Heart left ventricle (tissue), 13 donors: ENCODE measurements around the gene CTSW.

Experiments used
- POLR2A ChIP-seq, 2 donors: fragments of 450-650 bp; IDR thresholded peaks; one replicate each; pipeline ENCODE4 v1.6.1; 2017; ENCODE audit warnings: antibody characterized with exemption in 2 of 2, mild to moderate bottlenecking in 2 of 2, moderate library complexity in 2 of 2
- TF ChIP-seq, protein P1 (sequence below), 12 donors: fragments of 200-600 bp; sonication (generic) in 4 of 12; IDR thresholded peaks; one replicate each; pipeline versions ENCODE4 v1.5.0 to v1.8.0; 2018 to 2022; ENCODE audit warnings: antibody characterized with exemption in 12 of 12, mild to moderate bottlenecking in 5 of 12
- donor health status: ischemic (EF 13 %, LVEDD 7.1; RV severe dilation, severe dysfunction).
- donor health status: DM: no; HTN: yes; CAD: no.
- donor health status: DM: no; HTN: no; CAD: no.
- donor health status: ischemic (EF 25% LVEDD 6.9; RV normal size, moderate dysfunction).
- donor health status: ischemic (EF 25% LVEDD 5.7; RV mildly dilated, moderate dysfunction).
- donor health status: ischemic (EF 35%, LVEDD 5.7; RV mildly dilated, moderate dysfunction).
- donor health status: nonischemic (EF 11% LVEDD 7.7; RV severe dilation, severe dysfunction).
- donor health status: DM: yes; HTN: yes; CAD: no.
- donor health status: PGD.
- donor health status: ischemic (EF 29% LVEDD 5.4; RV normal size, mild dysfunction).
- donor health status: nonischemic (EF 23%, LVEDD 6.1; RV moderate dilation, normal function).

DNA sequence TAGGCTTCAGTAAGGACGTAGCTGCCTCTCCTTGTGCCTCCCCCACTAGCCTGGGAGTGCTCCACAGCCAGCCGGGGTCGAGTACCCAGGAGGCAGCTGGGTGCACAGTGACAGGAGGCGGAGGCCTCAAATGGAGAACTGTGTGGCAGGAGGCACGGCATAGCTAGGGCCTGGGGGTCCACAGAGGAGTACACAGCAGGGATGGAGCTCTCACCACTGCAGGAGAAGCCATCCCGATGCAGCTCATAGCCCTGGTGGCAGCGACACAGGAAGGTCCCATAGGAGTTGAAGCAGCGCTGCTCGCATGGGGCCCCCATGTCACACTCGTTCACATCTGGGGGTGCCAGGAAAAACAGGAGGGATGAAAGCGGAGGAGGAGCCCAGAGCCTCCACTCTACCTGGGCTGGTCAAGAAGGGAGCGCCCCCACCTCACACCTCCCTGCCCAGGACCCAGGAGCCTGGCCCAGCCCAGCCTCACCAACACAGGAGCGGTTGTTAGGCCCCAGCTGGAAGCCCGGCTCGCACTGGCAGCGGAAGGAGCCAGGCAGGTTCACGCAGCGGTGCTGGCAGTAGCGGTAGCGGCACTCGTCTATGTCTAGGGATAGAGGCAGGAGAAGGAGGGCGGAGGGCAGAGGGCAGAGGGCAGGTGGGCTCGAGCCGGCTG is 9.9 kb upstream of the CTSW start:
- TF ChIP-seq POLR2A (IDR thresholded peaks at IDR 0.05), result no peak
- TF ChIP-seq, protein P1, sequence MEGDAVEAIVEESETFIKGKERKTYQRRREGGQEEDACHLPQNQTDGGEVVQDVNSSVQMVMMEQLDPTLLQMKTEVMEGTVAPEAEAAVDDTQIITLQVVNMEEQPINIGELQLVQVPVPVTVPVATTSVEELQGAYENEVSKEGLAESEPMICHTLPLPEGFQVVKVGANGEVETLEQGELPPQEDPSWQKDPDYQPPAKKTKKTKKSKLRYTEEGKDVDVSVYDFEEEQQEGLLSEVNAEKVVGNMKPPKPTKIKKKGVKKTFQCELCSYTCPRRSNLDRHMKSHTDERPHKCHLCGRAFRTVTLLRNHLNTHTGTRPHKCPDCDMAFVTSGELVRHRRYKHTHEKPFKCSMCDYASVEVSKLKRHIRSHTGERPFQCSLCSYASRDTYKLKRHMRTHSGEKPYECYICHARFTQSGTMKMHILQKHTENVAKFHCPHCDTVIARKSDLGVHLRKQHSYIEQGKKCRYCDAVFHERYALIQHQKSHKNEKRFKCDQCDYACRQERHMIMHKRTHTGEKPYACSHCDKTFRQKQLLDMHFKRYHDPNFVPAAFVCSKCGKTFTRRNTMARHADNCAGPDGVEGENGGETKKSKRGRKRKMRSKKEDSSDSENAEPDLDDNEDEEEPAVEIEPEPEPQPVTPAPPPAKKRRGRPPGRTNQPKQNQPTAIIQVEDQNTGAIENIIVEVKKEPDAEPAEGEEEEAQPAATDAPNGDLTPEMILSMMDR (IDR thresholded peaks at IDR 0.05), result no peak
